Neural crest cell (in vitro differentiated cells): Measurements from ENCODE around the gene CAST. TPM values are rescaled to one million over a fixed set of nuclear protein-coding genes. Genes with fewer than 3 reads are reported as not detected.

Source experiments
- DNase-seq: peaks from one replicate; pipeline ENCODE4 v3.0.0; 2021; ENCODE audit warnings: low read depth, mixed read lengths, low spot score
- H3K27ac Mint-ChIP-seq: one replicate; pipeline ENCODE4 v1.8.0; 2021; ENCODE audit warnings: mild to moderate bottlenecking, mixed read lengths; ENCODE audit not compliant: unreplicated experiment
- H3K27me3 Mint-ChIP-seq: 2 replicates; pipeline ENCODE4 v1.8.0; 2021; ENCODE audit warnings: low read depth, mild to moderate bottlenecking, mixed read lengths
- H3K36me3 Mint-ChIP-seq: 2 replicates; pipeline ENCODE4 v1.8.0; 2021; ENCODE audit warnings: low read depth, mild to moderate bottlenecking, mixed read lengths
- H3K4me1 Mint-ChIP-seq: 2 replicates; pipeline ENCODE4 v1.8.0; 2021; ENCODE audit warnings: mixed read lengths
- H3K4me3 Mint-ChIP-seq: one replicate; pipeline ENCODE4 v1.8.0; 2021; ENCODE audit warnings: mild to moderate bottlenecking, mixed read lengths
- H3K9me3 Mint-ChIP-seq: 2 replicates; pipeline ENCODE4 v1.8.0; 2021; ENCODE audit warnings: mixed read lengths
- CTCF ChIP-seq: fragments of 200-600 bp; sonication (generic); conservative IDR thresholded peaks from 2 replicates; pipeline ENCODE4 v1.5.0; 2021; ENCODE audit warnings: antibody characterized with exemption, mild to moderate bottlenecking
- total RNA-seq: library from RNA; stranded (reverse); gene quantifications from 2 replicates; pipeline ENCODE4 v1.2.1, GENCODE V29; 2021

CAST gene
- total RNA-seq, 1 donor from 2014 or later: 50.7 TPM

- TF ChIP-seq CTCF: no peak
- no peak for DNase-seq
- Mint-ChIP-seq H3K9me3 (no peaks in the 10 kb centered on the region), H3K36me3 (no peaks in the 10 kb centered on the region), H3K27ac (no peak overlapping the region), H3K27me3 (no peaks in the 10 kb centered on the region), H3K4me3 (no peak overlapping the region), H3K4me1 (peaks cover 13% of the 10 kb centered on the region)
These were observed 93.7 kb downstream of the CAST start for GRCh38 chr5:96755851-96756250.

GRCh38 chr5:96756985-96757384, 94.8 kb downstream of the CAST start:
- no peak overlapping the region for H3K27ac Mint-ChIP-seq
- TF ChIP-seq CTCF: no peak
- H3K27me3 Mint-ChIP-seq: no peaks in the 10 kb centered on the region
- H3K4me3 Mint-ChIP-seq: no peak overlapping the region
- H3K4me1 Mint-ChIP-seq: peaks cover 1% of the 10 kb centered on the region
- no peaks in the 10 kb centered on the region for H3K36me3 Mint-ChIP-seq
- H3K9me3 Mint-ChIP-seq: no peaks in the 10 kb centered on the region
- no peak for DNase-seq

- TF ChIP-seq CTCF: no peak
- H3K27me3 Mint-ChIP-seq: no peaks in the 10 kb centered on the region
- H3K4me1 Mint-ChIP-seq: no peaks in the 10 kb centered on the region
- H3K9me3 Mint-ChIP-seq: no peaks in the 10 kb centered on the region
- H3K36me3 Mint-ChIP-seq: no peaks in the 10 kb centered on the region
- no peak overlapping the region for H3K4me3 Mint-ChIP-seq
- no peak for DNase-seq
- no peak overlapping the region for H3K27ac Mint-ChIP-seq
These were observed 96.4 kb downstream of the CAST start for GRCh38 chr5:96758621-96759020.

GRCh38 chr5:96761618-96762017, 99.4 kb downstream of the CAST start:
- Mint-ChIP-seq H3K27me3 (no peaks in the 10 kb centered on the region), H3K27ac (no peak overlapping the region), H3K4me3 (no peak overlapping the region), H3K36me3 (peaks cover 3% of the 10 kb centered on the region), H3K4me1 (no peaks in the 10 kb centered on the region), H3K9me3 (no peaks in the 10 kb centered on the region)
- no peak for TF ChIP-seq CTCF
- DNase-seq: no peak

- Mint-ChIP-seq H3K4me1 (no peaks in the 10 kb centered on the region), H3K27ac (no peak overlapping the region)
These were observed 100.8 kb downstream of the CAST start for GRCh38 chr5:96763026-96763425.

More at GRCh38 chr5:96763026-96763425, 100.8 kb downstream of the CAST start:
- DNase-seq: no peak
- Mint-ChIP-seq H3K9me3 (no peaks in the 10 kb centered on the region), H3K36me3 (peaks cover 5% of the 10 kb centered on the region), H3K27me3 (no peaks in the 10 kb centered on the region), H3K4me3 (no peak overlapping the region)
- TF ChIP-seq CTCF: no peak
